Measurements from ENCODE around the gene NAA40.

The NAA40 gene

GRCh38 chr11:63889344-63889743 lies 49.5 kb upstream of the NAA40 start:
- Histone ChIP-seq H3K4me3 (ENCODE audit: low read depth, low read length) (no peak overlapping the region), H3K4me1 (ENCODE audit: control insufficient read depth, insufficient read depth, low read length) (no peaks in the 10 kb centered on the region; the same call in 1 of the 2 replicates), H3K27ac (ENCODE audit: extremely low read depth, low read depth, low read length) (no peak overlapping the region), H3K9me3 (ENCODE audit: control insufficient read depth, insufficient read depth, low read depth, low read length) (no peaks in the 10 kb centered on the region), H3K36me3 (ENCODE audit: control insufficient read depth in 2 of 2, insufficient read depth in 1 of 2, low read length in 2 of 2) (peaks cover 0 to 5% of the 10 kb centered on the region in 2 experiments; a peak in 1 of 3 replicates)
- ChIA-PET CTCF (no interaction called here), POLR2A (no interaction called here)
- TF ChIP-seq ZNF530 (tag by site-specific recombination; IDR thresholded peaks at IDR 0.05; ENCODE audit: low read depth): no peak
- no peak for TF ChIP-seq ZNF175 (tag by site-specific recombination; IDR thresholded peaks at IDR 0.05)
- no peak for TF ChIP-seq FEZF1 (tag by site-specific recombination; IDR thresholded peaks at IDR 0.05)
- no peak for TF ChIP-seq ZNF214 (tag by site-specific recombination; IDR thresholded peaks at IDR 0.05; ENCODE audit: borderline replicate concordance)
- no peak for TF ChIP-seq GFI1B (tag by site-specific recombination; IDR thresholded peaks at IDR 0.05)
- TF ChIP-seq, protein P1, sequence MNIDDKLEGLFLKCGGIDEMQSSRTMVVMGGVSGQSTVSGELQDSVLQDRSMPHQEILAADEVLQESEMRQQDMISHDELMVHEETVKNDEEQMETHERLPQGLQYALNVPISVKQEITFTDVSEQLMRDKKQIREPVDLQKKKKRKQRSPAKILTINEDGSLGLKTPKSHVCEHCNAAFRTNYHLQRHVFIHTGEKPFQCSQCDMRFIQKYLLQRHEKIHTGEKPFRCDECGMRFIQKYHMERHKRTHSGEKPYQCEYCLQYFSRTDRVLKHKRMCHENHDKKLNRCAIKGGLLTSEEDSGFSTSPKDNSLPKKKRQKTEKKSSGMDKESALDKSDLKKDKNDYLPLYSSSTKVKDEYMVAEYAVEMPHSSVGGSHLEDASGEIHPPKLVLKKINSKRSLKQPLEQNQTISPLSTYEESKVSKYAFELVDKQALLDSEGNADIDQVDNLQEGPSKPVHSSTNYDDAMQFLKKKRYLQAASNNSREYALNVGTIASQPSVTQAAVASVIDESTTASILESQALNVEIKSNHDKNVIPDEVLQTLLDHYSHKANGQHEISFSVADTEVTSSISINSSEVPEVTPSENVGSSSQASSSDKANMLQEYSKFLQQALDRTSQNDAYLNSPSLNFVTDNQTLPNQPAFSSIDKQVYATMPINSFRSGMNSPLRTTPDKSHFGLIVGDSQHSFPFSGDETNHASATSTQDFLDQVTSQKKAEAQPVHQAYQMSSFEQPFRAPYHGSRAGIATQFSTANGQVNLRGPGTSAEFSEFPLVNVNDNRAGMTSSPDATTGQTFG (tag by site-specific recombination; IDR thresholded peaks at IDR 0.05; ENCODE audit: borderline replicate concordance): no peak
- no peak for TF ChIP-seq ZNF776 (tag by site-specific recombination; IDR thresholded peaks at IDR 0.05; ENCODE audit: borderline replicate concordance)
- TF ChIP-seq ZNF202 (tag by site-specific recombination; IDR thresholded peaks at IDR 0.05; ENCODE audit: borderline replicate concordance): no peak
- no peak for TF ChIP-seq ZNF16 (tag by site-specific recombination; IDR thresholded peaks at IDR 0.05; ENCODE audit: low read depth)
- TF ChIP-seq ZNF121 (tag by site-specific recombination; IDR thresholded peaks at IDR 0.05): no peak

- Histone ChIP-seq H3K36me3 (ENCODE audit: control insufficient read depth in 2 of 2, insufficient read depth in 1 of 2, low read length in 2 of 2) (peaks cover 0 to 13% of the 10 kb centered on the region in 2 experiments; a peak in 2 of 3 replicates), H3K4me1 (ENCODE audit: control insufficient read depth, insufficient read depth, low read length) (no peaks in the 10 kb centered on the region; the same call in 1 of the 2 replicates), H3K4me3 (ENCODE audit: low read depth, low read length) (no peak overlapping the region), H3K9me3 (ENCODE audit: control insufficient read depth, insufficient read depth, low read depth, low read length) (no peaks in the 10 kb centered on the region), H3K27ac (ENCODE audit: extremely low read depth, low read depth, low read length) (no peak overlapping the region)
- ChIA-PET POLR2A (no interaction called here), CTCF (no interaction called here)
- TF ChIP-seq ZNF660 (tag by site-specific recombination; IDR thresholded peaks at IDR 0.05): no peak
- peak; percentile 73; the same call in 1 of the 2 replicates for TF ChIP-seq SCRT1 (tag by site-specific recombination; IDR thresholded peaks at IDR 0.05; ENCODE audit: borderline replicate concordance)
- peak; percentile 84 for TF ChIP-seq SCRT2 (tag by site-specific recombination; IDR thresholded peaks at IDR 0.05)
- TF ChIP-seq ZBTB7A (tag by site-specific recombination; IDR thresholded peaks at IDR 0.05; ENCODE audit: low read depth): no peak
Observed at GRCh38 chr11:63890368-63890767, 48.4 kb upstream of the NAA40 start.

DNA sequence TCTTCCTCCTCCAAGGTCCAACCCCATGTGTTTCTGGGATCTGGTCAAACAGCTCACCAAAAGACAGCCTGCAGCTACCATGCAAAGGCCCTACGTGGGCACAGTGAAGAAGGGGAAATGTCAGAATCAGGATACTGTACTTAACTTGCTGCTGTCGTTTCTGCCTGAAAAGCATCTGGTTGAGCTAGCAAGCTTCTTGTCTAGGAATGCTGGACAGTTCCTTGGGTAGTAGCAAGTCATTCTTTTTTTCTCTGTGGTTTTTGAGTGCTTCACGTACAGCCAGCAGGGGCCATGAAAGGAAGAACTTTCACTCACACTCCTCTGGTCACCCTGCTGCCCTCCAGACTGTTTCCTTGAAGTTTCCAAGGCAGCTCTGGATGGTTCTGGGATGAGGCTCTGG lies 46.6 kb upstream of the NAA40 start:
- ChIA-PET POLR2A (no interaction called here), CTCF (interaction anchor here (0.7 to 1.3 kb wide), 3 partner anchors 22 to 54 kb away, joined by 3 to 5 read pairs (median 3); partner anchors contain the start of gene MARK2)
- Histone ChIP-seq H3K27ac (ENCODE audit: extremely low read depth, low read depth, low read length) (no peak overlapping the region), H3K4me1 (ENCODE audit: control insufficient read depth, insufficient read depth, low read length) (no peaks in the 10 kb centered on the region; the same call in 1 of the 2 replicates), H3K4me3 (ENCODE audit: low read depth, low read length) (no peak overlapping the region), H3K9me3 (ENCODE audit: control insufficient read depth, insufficient read depth, low read depth, low read length) (no peaks in the 10 kb centered on the region), H3K36me3 (ENCODE audit: control insufficient read depth in 2 of 2, insufficient read depth in 1 of 2, low read length in 2 of 2) (peaks cover 0 to 29% of the 10 kb centered on the region in 2 experiments; a peak in 2 of 3 replicates)
- TF ChIP-seq ZNF501 (tag by site-specific recombination; IDR thresholded peaks at IDR 0.05) (no peak), ZNF335 (tag by site-specific recombination; conservative IDR thresholded peaks at IDR 0.05) (no peak), REST (tag by site-specific recombination; IDR thresholded peaks at IDR 0.05) (peak; percentile 89), GLIS1 (tag by site-specific recombination; IDR thresholded peaks at IDR 0.05) (no peak)

All from HEK293 (cell line).